K562 (cell line): ENCODE measurements around the gene ST6GALNAC1. TPM values are rescaled to one million over a fixed set of nuclear protein-coding genes. Genes with fewer than 3 reads are reported as not detected.

Experiments used
- BRD9 ChIP-seq: fragments of 450-650 bp; IDR thresholded peaks from 2 replicates; pipeline ENCODE4 v1.6.1; 2018; ENCODE audit warnings: low read depth; ENCODE audit not compliant: partially characterized antibody
- ETV1 ChIP-seq: fragments of 450-650 bp; conservative IDR thresholded peaks from 2 replicates; pipeline ENCODE4 v1.6.1; 2016; ENCODE audit warnings: missing genetic modification characterization, control low read depth, low read depth, missing compliant biosample characterization
- HCFC1 ChIP-seq: IDR thresholded peaks from 2 replicates; pipeline ENCODE4 v1.6.1; 2012; ENCODE audit warnings: low read depth, low read length, improper control_type of control experiment
- NRF1 ChIP-seq, 2 experiments: fragments of 450-650 bp; IDR thresholded peaks in 1 of 2; conservative IDR thresholded peaks in 1 of 2; 2 replicates each; pipeline ENCODE4 v1.6.1; 2014; ENCODE audit warnings: mild to moderate bottlenecking in 2 of 2
- PHF20 ChIP-seq: fragments of 450-650 bp; IDR thresholded peaks from 2 replicates; pipeline ENCODE4 v1.6.1; 2018; ENCODE audit not compliant: partially characterized antibody
- PHTF2 ChIP-seq: fragments of 250-450 bp; sonication (Bioruptor Pico); IDR thresholded peaks from 2 replicates; pipeline ENCODE4 v1.5.0; 2021; ENCODE audit warnings: mild to moderate bottlenecking
- POU5F1 ChIP-seq: fragments of 150-350 bp; IDR thresholded peaks from 2 replicates; pipeline ENCODE4 v1.6.1; 2014; ENCODE audit warnings: borderline replicate concordance, low read length, low read depth, mild to moderate bottlenecking; ENCODE audit not compliant: partially characterized antibody
- SMAD2 ChIP-seq: fragments of 150-350 bp; IDR thresholded peaks from 2 replicates; pipeline ENCODE4 v1.6.1; 2014; ENCODE audit warnings: low read depth, mild to moderate bottlenecking, low read length
- SRF ChIP-seq, 2 experiments: fragments of 250-450, 450-650 bp in 1 of 2; sonication (Bioruptor Pico) in 1 of 2; sonication (generic) in 1 of 2; formaldehyde crosslinking; IDR thresholded peaks; 2 replicates each; pipeline versions ENCODE4 v1.5.0 to v1.5.1; 2020 to 2022; ENCODE audit warnings: mild to moderate bottlenecking in 1 of 2, missing genetic modification reagents in 1 of 2
- SUPT5H ChIP-seq: fragments of 450-650 bp; IDR thresholded peaks from 2 replicates; pipeline ENCODE4 v1.6.1; 2016
- ZBED1 ChIP-seq: IDR thresholded peaks from 2 replicates; pipeline ENCODE4 v1.6.1; 2014
- ZNF584 ChIP-seq: fragments of 200-800 bp; sonication (Bioruptor generic); IDR thresholded peaks from 2 replicates; pipeline ENCODE4 v1.6.1; 2016; ENCODE audit warnings: low read depth, mild to moderate bottlenecking, missing genetic modification characterization, missing compliant biosample characterization
- polyA plus RNA-seq, 8 experiments: library from polyadenylated mRNA; depleted of rRNA in 4 of 8; stranded (reverse) in 5 of 8; unstranded in 3 of 8; fragments of >200 nt; fragmentation: Nextera tagmentation in 2 of 8; fragmentation: Illumina TruSeq in 1 of 8; extraction: Ambion mirVana in 2 of 8; extraction: Trizol in 1 of 8; gene quantifications; 2 replicates each; pipeline versions ENCODE4 v1.2.1 to v1.2.3, GENCODE V29; 2011 to 2014; ENCODE audit warnings: inconsistent platforms in 1 of 8, missing spikeins in 1 of 8
- total RNA-seq, 7 experiments: library from RNA; depleted of rRNA in 6 of 7; stranded (reverse); fragments of >200 nt in 6 of 7; fragmentation: Illumina TruSeq in 2 of 7; extraction: Trizol in 2 of 7; gene quantifications; 2 replicates each; pipeline versions ENCODE4 v1.2.1 to v1.2.3, GENCODE V29; 2011 to 2021; ENCODE audit warnings: low replicate concordance in 1 of 7
- TF ChIP-seq, protein P1 (sequence below): fragments of 200-400 bp; formaldehyde crosslinking; IDR thresholded peaks from 2 replicates; pipeline ENCODE4 v1.6.1; 2017; ENCODE audit warnings: mild to moderate bottlenecking, low read depth, low read length, moderate library complexity
- TF ChIP-seq, protein P2 (sequence below): sonication (generic); formaldehyde crosslinking; IDR thresholded peaks from 2 replicates; pipeline ENCODE4 v1.4.0; 2020; ENCODE audit warnings: mild to moderate bottlenecking, missing genetic modification reagents
- TF ChIP-seq, protein P3 (sequence below): fragments of 250-450 bp; sonication (Bioruptor Pico); IDR thresholded peaks from 2 replicates; pipeline ENCODE4 v1.8.0; 2022; ENCODE audit warnings: inconsistent platforms, mild to moderate bottlenecking, moderate library complexity, borderline replicate concordance
- TF ChIP-seq, protein P4 (sequence below): conservative IDR thresholded peaks from 2 replicates; pipeline ENCODE4 v1.6.1; 2011; ENCODE audit warnings: low read depth, mild to moderate bottlenecking, low read length; ENCODE audit not compliant: control insufficient read depth

ST6GALNAC1 gene
- total and polyA plus RNA-seq, 9 of the 15 experiments (the other 6 are each of a cell fraction or from before 2014, with no cell fraction given): 20.6 to 68.4 (median 50.5) TPM

DNA sequence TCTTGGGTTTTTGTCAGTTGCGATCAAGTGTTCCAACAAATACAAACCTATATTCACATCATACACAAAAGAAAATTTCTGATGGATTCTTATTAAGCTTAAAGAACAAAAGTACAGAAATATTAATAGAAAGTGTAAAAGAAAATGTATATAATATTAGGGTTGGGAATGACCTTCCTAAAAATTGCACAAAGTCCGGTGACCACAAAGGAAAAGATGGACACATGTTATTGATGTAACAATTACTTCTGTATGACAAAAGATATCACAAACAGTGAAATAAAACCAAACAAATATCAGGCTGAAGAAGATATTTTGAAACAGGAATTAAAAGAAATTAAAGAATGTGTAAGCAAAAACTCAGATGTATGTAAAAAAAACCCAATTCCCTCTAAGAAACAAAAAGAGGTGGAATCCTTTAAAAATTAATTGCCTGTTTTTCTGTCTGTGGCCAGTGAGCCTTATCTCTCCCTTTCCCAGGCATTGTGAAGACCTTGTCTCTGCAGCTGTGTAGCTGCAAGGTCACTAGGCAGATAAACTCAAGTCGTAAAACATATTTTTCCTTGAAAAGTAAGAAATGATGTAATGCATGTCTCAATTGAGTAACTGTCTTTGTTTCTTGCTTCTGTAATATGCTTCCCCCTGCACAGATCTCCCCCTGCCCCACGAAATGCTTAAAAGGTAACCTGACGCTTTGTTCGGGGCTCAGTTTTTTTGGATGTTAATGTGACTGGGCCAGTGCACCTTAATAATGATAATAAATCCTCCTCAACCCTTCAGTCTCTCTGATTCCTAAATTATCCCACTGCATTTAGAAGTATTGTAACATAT lies 2.8 kb downstream of the ST6GALNAC1 start (continued):
- TF ChIP-seq, protein P1, sequence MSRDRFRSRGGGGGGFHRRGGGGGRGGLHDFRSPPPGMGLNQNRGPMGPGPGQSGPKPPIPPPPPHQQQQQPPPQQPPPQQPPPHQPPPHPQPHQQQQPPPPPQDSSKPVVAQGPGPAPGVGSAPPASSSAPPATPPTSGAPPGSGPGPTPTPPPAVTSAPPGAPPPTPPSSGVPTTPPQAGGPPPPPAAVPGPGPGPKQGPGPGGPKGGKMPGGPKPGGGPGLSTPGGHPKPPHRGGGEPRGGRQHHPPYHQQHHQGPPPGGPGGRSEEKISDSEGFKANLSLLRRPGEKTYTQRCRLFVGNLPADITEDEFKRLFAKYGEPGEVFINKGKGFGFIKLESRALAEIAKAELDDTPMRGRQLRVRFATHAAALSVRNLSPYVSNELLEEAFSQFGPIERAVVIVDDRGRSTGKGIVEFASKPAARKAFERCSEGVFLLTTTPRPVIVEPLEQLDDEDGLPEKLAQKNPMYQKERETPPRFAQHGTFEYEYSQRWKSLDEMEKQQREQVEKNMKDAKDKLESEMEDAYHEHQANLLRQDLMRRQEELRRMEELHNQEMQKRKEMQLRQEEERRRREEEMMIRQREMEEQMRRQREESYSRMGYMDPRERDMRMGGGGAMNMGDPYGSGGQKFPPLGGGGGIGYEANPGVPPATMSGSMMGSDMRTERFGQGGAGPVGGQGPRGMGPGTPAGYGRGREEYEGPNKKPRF: no peak
- TF ChIP-seq, protein P2, sequence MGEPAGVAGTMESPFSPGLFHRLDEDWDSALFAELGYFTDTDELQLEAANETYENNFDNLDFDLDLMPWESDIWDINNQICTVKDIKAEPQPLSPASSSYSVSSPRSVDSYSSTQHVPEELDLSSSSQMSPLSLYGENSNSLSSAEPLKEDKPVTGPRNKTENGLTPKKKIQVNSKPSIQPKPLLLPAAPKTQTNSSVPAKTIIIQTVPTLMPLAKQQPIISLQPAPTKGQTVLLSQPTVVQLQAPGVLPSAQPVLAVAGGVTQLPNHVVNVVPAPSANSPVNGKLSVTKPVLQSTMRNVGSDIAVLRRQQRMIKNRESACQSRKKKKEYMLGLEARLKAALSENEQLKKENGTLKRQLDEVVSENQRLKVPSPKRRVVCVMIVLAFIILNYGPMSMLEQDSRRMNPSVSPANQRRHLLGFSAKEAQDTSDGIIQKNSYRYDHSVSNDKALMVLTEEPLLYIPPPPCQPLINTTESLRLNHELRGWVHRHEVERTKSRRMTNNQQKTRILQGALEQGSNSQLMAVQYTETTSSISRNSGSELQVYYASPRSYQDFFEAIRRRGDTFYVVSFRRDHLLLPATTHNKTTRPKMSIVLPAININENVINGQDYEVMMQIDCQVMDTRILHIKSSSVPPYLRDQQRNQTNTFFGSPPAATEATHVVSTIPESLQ: no peak
- TF ChIP-seq SRF (CRISPR knock-in tag; IDR thresholded peaks at IDR 0.05): 0 out of 4 replicates have a peak, but pooled peaks of 1 of the 2 experiments have one; percentile 31
- TF ChIP-seq NRF1 (conservative IDR thresholded peaks at IDR 0.05 in 1 of 2, IDR thresholded peaks at IDR 0.05 in 1 of 2): peak; percentile 44 to 51; a peak in 2 of 4 replicates
- TF ChIP-seq SMAD2: no peak
- TF ChIP-seq ETV1: 0 out of 2 replicates have a peak, but pooled peaks have one; percentile 18
- no peak for TF ChIP-seq HCFC1
- TF ChIP-seq PHF20: no peak
- TF ChIP-seq PHTF2 (CRISPR knock-in tag): no peak
- TF ChIP-seq, protein P3, sequence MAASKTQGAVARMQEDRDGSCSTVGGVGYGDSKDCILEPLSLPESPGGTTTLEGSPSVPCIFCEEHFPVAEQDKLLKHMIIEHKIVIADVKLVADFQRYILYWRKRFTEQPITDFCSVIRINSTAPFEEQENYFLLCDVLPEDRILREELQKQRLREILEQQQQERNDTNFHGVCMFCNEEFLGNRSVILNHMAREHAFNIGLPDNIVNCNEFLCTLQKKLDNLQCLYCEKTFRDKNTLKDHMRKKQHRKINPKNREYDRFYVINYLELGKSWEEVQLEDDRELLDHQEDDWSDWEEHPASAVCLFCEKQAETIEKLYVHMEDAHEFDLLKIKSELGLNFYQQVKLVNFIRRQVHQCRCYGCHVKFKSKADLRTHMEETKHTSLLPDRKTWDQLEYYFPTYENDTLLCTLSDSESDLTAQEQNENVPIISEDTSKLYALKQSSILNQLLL (CRISPR knock-in tag): no peak
- 0 out of 2 replicates have a peak, but pooled peaks have one; percentile 23 for TF ChIP-seq SUPT5H
- peak; percentile 84 for TF ChIP-seq BRD9
- peak; percentile 39; the same call in 1 of the 2 replicates for TF ChIP-seq ZNF584
- TF ChIP-seq ZBED1: peak; percentile 87; the same call in 1 of the 2 replicates
- no peak for TF ChIP-seq POU5F1
- TF ChIP-seq, protein P4, sequence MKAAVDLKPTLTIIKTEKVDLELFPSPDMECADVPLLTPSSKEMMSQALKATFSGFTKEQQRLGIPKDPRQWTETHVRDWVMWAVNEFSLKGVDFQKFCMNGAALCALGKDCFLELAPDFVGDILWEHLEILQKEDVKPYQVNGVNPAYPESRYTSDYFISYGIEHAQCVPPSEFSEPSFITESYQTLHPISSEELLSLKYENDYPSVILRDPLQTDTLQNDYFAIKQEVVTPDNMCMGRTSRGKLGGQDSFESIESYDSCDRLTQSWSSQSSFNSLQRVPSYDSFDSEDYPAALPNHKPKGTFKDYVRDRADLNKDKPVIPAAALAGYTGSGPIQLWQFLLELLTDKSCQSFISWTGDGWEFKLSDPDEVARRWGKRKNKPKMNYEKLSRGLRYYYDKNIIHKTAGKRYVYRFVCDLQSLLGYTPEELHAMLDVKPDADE: no peak
